ENCODE measurements around the gene IER3. TPM values are rescaled to one million over a fixed set of nuclear protein-coding genes. Genes with fewer than 3 reads are reported as not detected.

The IER3 gene, protein sequence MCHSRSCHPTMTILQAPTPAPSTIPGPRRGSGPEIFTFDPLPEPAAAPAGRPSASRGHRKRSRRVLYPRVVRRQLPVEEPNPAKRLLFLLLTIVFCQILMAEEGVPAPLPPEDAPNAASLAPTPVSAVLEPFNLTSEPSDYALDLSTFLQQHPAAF
- total RNA-seq, result 23.8 TPM

DNA sequence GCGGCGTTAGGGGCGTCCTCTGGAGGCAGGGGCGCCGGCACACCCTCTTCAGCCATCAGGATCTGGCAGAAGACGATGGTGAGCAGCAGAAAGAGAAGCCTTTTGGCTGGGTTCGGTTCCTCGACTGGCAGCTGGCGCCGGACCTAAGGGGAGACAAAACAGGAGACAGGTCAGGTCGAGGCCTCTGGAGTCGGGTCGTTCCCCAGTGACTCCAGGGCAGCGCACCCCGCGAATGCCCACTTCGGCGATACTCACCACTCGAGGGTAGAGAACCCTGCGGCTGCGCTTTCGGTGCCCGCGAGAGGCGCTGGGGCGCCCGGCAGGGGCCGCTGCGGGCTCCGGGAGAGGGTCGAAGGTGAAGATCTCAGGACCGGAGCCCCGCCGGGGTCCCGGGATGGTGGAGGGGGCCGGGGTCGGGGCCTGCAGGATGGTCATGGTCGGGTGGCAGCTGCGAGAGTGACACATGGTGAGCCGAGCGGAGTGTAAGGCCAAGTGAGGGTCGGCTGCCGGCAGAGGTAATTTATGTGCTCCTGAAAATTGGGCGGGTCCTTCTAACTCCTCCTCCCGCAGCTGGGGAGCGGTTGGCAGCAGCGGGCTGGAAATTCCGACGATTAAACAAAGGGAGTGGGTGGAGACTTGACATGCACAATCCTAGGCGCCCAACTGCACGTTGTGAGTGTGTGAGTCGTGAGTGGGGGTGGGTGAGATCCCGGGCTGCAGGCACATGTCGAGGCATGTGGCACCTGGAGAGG is at the start of gene IER3:
TSS of gene IER3 (minus strand) at position 494 of the 752 bp plus-strand sequence. CDS start at position 465, 29 bp downstream.
- DNase-seq (ENCODE audit: low spot score), result peak; percentile 92

DNA sequence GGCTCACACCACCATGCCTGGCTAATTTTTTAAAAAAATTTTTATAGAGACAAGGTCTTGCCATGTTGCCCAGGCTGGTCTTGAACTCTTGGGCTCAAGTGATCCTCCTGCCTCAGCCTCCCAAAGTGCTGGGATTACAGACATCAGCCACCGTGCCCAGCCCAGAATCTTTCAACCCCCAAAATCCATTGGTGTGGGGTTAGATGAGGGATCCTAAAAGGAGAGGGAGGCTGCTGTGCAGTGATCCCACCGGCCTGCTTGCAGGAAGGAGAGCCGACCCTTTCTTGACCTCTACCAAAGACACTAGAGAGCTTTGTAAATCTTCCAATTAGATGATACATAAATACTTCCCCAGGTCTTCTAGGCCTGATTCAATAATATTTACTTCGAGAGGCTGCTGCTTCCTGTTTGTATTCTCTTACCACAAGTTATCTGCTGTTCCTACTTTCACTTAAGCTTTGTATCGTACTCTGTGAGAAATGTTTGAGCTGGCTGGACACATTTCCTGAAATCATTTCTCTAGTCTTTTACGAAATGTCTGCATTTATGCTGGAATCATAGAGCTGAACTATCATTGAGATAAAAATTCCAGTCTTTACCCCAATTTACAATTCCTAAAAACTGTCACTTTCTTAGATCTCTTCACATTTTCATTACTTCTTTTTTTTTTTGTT is 49.3 kb upstream of the IER3 start:
- no peak for DNase-seq (ENCODE audit: low spot score)

DNA sequence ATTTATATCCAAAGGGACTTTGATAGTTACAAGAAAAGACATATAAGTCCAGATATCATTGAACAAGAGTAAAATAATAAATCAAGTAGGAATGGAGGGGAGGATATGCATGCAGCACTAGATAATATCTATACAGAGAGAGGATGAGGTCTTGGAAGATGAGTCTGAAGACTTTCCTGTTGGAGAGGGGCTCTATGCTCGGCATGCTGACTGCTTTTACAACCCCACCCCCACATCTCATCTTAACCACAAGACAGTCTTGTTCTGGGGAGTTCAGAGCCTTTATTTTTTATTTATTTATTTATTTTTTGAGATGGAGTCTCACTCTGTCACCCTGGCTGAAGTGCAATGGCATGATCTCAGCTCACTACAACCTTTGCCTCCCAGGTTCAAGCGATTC is 48.4 kb upstream of the IER3 start:
- no peak for DNase-seq (ENCODE audit: low spot score)

DNA sequence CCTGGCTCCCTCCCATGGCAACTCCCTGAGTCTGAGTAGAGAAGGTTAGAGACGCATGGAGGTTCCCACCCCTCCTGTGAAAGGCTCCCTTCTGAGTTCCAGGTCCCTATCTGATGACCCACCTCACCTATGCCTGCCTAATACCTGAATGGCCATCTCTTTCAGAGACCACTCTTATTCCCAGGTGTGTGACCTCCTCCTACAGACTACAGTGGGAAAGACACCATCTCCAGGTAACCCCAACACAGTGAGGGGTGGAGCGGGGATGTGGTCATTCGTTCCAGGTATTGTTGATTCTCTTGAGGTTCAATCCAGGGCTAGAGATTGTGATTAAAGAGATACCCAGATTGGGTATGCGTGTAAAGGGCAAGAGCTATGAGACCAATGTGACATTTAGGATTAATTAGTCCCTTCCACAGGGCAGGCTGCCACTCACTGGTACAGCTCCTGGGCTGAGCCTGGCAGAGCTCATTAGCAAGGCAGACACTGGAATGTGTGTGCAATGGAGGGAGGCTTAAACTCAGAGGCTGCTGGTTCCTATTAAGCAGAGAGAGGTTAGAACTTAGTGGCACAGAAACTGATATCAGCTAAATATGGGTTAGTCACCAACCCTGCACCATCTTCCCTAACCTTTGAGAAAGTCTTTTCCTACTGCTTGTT is 46.5 kb upstream of the IER3 start:
- DNase-seq (ENCODE audit: low spot score), result no peak

DNA sequence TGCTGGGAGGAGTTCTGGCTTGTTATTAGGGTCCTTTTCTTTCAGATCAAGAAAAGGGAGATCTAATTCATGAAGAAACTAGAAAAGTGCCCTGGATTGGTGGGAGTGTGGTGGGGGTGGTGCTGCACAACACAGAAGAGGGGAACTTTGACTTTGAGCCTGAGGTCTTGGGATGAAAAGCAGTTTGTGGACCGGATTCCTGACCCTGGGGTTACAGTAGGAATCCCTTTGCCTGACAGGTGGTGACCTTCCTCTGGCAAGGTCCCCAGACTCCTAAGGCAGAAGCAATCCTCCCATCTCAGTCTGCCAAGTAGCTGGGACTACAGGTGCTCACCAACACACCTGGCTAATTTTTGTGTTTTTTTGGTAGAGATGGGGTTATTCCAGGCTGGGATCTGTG is 45.3 kb upstream of the IER3 start:
- DNase-seq (ENCODE audit: low spot score), result no peak

DNA sequence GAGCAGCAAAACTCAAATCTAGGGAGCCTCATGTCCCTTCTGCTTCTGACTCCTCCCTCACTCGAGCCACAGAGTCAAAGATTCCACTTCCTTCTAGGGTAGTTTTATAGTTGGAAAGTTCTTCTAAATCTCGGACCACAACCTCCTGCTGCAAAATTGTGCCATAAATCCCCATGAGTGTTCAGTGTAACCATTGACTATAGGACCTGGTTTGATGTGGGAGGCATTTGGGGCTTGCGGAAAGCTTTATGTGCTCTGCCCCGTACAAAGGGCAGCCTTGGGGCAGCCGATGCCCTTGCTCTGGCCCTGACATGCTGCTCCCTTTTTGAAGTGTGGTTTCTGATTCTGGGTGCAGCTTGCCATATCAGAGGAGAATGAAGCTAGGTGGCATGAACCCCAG is 43.6 kb upstream of the IER3 start:
- DNase-seq (ENCODE audit: low spot score), result no peak

DNA sequence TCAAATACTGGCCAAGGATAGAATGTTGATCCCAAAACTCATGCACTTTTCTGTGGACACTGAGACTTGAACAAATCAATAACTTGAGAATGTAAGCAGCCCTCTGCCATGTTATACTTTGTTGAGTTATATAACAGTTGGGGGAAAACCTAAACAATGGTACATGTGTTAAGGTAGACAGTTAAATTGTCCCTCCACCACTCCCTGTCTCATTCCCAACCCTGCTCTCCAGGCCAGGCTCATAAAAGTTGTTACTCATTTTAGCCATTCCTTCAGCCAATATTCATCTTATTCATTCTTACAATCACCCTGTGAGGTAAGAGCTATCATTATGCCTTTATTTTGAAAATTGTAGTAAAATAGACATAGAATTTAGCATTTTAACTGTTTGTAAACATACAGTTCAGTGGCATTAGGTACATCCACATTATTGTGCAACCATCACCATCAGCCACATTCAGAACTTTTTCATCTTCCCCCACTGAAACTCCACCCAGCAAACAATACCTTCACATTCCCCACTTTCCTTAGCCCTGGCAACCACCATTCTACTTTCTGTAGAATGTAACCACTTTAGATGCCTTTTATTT is 38.2 kb upstream of the IER3 start:
- DNase-seq (ENCODE audit: low spot score), result no peak

DNA sequence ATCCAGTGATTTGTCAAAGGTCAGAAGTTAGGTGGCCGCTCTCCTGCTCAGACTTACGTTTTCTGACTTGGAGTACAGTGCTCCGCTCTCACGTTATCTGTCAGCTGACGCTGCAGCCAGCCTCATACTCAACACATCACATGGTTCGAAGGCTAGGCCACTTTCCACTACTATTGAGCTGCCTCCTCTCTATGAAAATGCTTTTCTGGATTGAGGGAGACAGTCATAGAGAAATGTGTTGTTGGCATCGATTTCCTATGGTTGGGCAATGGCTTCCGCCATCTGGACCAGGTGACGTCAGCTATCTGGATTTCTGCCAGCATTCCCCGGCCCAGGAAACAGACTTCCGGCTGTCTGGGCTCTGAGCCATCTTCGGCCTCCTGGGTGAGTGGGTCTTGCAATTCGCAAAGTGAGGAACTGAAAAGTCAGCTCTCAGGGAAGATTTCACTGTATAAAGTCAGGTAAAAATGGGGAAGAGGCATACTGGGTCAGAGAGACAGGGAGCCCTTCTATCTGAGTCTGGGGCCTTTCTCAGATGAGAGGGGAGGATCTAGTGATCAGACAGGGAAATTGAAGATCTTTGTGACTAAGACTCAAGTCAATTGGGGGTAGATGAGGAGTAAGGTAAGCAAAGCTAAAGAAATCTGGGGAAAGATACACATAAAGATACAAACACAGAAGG is 37.5 kb upstream of the IER3 start:
- DNase-seq (ENCODE audit: low spot score), result peak; percentile 98

DNA sequence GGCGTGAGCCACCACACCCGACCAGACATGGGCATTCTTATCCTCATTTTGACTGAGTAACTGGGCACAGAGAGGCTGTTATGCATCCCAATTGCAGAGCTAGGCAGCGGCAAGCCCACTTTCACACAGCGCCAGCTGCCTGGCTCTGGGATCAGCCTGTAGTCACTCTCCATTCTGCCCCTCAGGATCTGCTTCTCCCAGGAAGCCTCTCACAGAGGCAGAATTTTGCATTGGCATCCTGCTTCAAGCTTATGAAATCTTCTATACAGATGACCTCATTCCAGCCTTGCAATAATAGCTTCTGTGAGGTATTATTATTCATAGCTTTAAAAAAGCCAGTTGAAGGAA is 37.0 kb upstream of the IER3 start:
- DNase-seq (ENCODE audit: low spot score), result no peak

DNA sequence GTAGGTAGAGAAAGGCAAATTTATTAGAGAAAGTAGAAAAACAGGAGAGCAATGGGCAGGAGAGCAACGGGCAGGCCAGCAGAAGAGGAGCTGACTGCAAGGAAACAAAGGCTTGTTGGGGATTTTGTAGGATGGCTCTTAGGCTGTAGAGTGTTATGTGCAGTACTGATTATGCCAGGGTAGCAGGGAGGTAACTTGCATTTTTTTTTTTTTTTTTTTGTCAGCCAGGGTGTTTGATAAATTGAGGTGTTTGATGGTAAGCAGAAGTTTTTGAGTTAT is 36.2 kb upstream of the IER3 start:
- no peak for DNase-seq (ENCODE audit: low spot score)

DNA sequence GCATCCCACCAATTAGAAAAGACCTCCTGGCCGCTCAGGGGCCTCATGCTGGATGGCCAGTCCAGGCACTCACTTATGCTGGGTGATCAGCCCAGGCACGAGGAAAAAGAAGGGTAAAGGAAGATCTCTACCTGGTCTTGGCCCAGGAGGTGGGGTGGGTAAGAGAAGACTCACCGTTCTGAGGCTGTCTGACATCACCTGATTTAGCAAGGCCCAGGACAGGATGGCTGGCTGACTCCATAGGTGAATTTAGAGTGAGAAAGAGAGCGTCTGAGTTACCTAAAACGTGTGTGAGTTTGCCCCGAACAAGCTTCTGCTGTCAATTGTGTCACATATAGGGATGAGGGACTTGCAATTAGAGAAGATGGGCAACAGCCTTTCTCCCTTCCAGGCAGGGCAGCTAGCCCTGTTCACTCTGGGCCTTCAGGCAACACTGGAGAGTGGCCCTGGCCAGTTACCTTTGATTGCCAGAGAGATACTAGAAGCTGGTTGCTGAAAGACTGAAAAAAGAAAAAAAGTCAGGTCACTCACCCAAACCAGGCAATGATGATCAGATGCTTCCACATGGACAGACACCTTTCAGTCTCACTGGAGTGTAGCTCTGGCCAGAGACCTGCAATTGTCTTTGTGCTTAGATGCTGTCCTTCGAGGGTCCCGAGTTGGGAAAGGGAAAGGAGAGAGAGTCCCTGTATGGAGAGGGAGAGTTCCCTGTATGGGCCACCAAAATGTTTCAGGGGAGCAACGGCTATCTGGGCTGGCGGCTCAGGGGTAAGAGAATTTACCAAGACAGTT is 35.7 kb upstream of the IER3 start:
- no peak for DNase-seq (ENCODE audit: low spot score)

DNA sequence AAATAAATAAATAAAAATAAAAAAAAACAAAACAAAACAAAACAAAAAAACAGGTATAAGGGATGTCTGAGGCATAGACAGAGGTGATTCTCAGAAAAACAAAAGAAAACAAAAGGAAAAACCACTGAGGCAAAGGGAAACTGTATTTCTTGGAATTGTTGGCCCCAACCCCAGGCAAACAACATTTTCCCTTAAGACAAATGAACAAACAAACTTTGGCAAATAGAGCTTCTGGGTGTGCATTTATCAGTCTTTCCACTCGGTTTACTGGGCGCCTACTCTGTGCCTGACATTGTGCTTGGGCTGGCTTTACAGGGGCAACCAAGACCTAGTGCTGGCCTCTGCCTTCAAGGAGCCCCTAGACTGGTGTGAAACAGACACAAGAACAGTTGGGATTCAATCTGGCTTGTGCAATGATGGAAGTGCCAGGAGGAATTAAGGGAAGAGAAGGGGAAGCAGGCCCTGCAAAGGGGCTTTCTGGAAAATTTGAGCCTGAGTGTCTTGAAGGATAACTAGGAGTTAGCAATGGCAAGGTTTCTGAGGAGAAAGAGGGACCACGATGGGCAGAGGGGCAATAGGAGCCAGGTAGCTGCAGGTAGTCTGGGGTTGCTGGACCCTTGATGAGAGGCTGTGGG is 33.8 kb upstream of the IER3 start:
- DNase-seq (ENCODE audit: low spot score), result no peak

DNA sequence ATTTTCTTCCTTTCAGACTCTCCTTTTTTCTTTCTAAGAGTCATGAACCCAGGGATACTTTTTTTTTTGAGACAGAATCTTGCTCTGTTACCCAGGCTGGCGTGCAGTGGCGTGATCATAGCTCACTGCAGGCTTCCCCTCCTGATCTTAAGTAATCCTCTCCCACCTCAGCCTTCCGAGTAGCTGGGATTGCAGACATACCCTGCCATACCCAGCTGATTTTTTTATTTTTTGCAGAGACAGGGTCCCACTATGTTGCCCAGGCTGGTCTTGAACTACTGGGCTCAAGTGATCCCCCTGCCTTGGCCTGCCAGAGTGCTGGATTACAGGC is 32.8 kb upstream of the IER3 start:
- DNase-seq (ENCODE audit: low spot score), result no peak

DNA sequence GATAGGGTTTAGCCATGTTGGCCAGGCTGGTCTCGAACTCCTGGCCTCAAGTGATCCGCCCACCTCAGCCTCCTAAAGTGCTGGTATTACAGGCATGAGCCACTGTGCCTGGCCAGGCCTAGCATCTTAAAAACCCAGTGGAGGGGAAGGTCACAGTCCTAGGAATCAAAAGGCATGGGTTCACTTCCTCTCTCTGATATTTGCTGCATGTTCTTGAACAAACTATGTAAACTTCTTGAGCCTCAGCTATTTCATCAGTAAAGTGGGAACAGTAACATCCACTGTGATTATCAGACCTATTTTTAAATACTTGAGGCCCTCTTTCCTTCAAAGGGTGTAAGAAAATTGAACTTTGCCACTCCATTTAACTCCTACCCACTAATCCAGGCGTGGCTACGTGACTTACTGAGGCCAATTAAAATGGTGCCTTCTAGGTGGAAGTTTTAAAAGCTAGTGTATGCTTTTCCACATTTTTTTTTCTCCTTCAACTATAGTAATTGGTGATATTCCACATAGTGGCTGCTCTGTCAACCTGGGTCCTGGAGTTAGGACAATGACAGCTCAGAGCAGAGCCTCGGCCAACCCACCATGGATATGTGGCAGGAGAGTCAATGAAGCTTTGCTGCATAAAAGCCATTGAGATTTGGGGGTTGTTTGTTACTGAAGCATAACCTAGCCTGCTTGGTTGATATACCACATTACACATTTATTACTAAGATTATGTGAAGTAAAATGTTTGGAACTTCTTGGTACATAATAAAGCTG is 32.2 kb upstream of the IER3 start:
- DNase-seq (ENCODE audit: low spot score), result no peak

DNA sequence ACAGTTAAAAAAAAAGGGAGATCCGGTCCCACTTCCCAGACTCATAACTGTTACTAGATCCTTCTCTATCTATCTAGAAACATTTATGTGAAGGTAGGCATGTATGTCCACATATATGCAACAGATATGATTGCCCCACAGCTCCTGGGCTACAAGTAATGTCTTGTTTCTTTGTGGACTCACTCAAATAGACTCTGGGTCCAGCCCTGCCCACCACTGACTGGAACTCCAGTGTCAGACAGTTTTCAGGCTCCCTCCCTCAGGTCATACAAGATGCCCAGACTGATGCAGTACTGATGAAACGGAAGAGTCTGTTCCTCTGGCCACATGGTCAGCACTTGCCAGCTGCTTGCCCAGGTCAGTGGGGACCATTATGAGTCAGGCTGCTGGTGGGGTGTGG is 30.8 kb upstream of the IER3 start:
- no peak for DNase-seq (ENCODE audit: low spot score)

DNA sequence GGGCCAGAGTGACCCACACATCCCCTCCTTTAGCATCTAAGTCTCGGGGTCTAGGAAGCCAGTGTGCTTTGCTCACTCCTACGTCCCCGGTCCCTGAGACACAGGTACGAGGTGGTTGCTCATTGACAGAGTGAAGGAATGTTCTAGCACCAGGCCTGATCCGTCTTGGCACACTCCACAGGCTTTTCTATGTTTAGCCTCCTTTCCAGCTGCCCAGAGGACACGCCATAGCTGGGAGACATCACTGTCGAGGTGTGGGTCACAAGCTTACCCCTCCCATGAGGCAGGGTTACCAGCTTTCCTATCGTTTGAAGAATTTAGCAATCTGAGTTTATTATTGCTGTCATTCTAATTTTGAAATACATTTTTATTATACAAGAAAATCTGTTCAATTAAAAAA is 30.4 kb upstream of the IER3 start:
- no peak for DNase-seq (ENCODE audit: low spot score)

DNA sequence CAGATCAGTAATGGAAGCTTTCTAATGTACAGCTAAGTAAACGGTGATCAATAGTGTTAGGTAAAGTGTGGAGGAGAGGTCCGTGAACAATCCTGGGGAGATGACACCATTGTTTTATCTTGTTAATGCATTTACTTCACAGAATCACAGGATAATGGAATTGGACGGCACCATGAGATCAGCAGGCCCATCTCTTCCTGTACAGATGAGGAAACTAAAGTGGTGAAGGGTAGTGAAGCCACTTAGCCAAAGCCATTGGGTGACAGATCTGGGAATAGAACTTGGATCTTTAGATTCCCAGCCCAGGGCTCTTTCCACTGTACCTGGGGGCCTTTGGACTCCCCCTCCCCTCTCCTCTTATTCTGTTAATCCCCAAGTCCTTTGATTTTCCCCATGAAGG is 26.2 kb upstream of the IER3 start:
- no peak for DNase-seq (ENCODE audit: low spot score)

DNA sequence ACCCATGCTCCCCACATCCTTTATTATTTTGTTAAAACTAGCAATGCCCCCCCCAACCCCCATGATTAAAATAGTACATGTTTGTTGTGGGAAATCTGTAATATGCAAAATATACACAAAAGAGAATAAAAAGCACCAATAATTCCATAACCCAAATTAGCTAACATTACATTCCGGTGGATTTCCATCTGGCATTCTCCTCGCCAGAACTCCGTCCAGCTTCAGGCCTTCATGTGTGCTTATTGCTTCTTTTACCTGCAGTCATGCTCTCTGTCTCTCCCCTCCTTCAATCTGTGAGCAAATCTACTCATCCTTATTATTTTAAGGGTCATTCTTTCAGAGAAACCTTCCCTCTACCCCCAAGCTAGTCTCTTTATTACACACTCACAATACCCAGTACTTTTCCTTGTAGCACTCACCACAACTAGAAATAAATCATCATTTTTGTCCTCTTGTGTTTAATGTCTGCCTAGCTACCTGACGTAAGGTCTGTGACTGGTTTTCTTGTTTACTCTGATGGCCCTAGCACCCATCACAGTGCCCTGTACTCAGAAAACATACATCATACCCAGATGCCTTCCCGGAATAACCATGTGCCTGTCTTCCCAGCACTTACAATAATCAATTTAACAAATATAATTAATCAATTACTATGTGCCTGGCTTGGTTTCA is 25.6 kb upstream of the IER3 start:
- DNase-seq (ENCODE audit: low spot score), result no peak

DNA sequence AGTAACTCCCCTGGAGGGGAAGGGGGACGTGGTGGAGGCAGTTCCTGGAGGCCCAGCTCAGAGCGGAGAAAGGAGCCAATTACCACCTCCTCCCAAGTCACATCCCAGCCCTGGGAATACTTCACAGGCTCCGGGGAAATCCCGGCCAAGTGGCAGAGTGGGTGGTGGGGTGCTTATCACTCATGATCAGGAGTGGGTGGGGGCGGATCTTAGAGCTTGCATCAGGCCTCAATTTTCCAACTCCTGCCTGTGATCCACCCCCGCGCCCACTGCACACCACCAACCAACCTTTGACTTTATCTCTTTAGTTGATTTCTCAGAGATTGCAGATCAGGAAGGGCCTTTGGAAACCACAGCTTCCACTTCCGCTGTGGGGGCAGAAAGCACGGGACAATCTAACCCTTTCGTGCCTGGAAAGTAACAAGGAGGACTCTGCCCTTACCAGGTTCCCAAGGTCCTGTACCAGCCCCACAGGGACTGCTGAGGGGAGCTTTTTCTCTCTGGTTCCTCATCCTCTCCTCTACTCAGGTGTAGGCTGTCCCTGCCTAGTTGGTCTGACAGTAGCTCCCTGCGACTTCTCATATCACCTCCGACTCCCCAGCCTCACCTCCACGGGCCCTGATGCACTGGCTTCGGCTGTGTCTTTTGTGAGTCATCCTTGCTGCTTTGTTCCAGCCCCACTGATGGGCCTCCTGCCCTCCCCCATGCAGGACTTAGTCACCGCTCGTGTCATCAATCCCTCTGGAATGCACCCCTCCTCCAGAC is 24.9 kb upstream of the IER3 start:
- peak; percentile 80 for DNase-seq (ENCODE audit: low spot score)
